H9 (cell line): ENCODE measurements around the gene PPP1CC. TPM values are rescaled to one million over a fixed set of nuclear protein-coding genes. Genes with fewer than 3 reads are reported as not detected.

Experiments used
- DNase-seq: peaks from one replicate; pipeline ENCODE4 v3.0.0-alpha.2; 2017
- H2AFZ ChIP-seq: one replicate; pipeline ENCODE4 v1.6.1; 2013; ENCODE audit warnings: mild to moderate bottlenecking, low read length, control low read depth, moderate library complexity
- H2AK5ac ChIP-seq: 2 replicates; pipeline ENCODE4 v1.6.1; 2013; ENCODE audit warnings: low read length, control low read depth, mixed read lengths; ENCODE audit not compliant: insufficient read length
- H2BK120ac ChIP-seq: one replicate; pipeline ENCODE4 v1.6.1; 2013; ENCODE audit warnings: low read depth, mild to moderate bottlenecking, low read length, control low read depth, inconsistent platforms; ENCODE audit not compliant: poor library complexity, severe bottlenecking
- H2BK12ac ChIP-seq: 2 replicates; pipeline ENCODE4 v1.6.1; 2013; ENCODE audit warnings: low read length, control low read depth, mixed read lengths, low read depth; ENCODE audit not compliant: insufficient read length
- H2BK15ac ChIP-seq: 2 replicates; pipeline ENCODE4 v1.6.1; 2013; ENCODE audit warnings: low read depth, low read length, control low read depth
- H2BK20ac ChIP-seq: one replicate; pipeline ENCODE4 v1.6.1; 2013; ENCODE audit warnings: low read depth, mild to moderate bottlenecking, low read length, control low read depth, inconsistent platforms; ENCODE audit not compliant: poor library complexity, severe bottlenecking
- H2BK5ac ChIP-seq: 2 replicates; pipeline ENCODE4 v1.6.1; 2013; ENCODE audit warnings: low read length, control low read depth, mixed read lengths; ENCODE audit not compliant: insufficient read length
- H3K14ac ChIP-seq: 2 replicates; pipeline ENCODE4 v1.6.1; 2013; ENCODE audit warnings: low read length, control low read depth; ENCODE audit not compliant: insufficient read depth
- H3K18ac ChIP-seq: 2 replicates; pipeline ENCODE4 v1.6.1; 2013; ENCODE audit warnings: low read depth, mild to moderate bottlenecking, mixed read lengths, low read length, control low read depth; ENCODE audit not compliant: insufficient read length
- H3K23ac ChIP-seq: 2 replicates; pipeline ENCODE4 v1.6.1; 2013; ENCODE audit warnings: low read length, control low read depth, mixed read lengths, low read depth; ENCODE audit not compliant: insufficient read length
- H3K23me2 ChIP-seq: 2 replicates; pipeline ENCODE4 v1.6.1; 2013; ENCODE audit warnings: low read depth, mild to moderate bottlenecking, mixed read lengths, low read length, control low read depth; ENCODE audit not compliant: insufficient read length, poor library complexity, severe bottlenecking
- H3K27ac ChIP-seq: 2 replicates; pipeline ENCODE4 v1.5.1; 2013; ENCODE audit warnings: low read length, control low read depth, mixed read lengths, low read depth; ENCODE audit not compliant: insufficient read length
- H3K27me3 ChIP-seq: 2 replicates; pipeline ENCODE4 v1.6.1; 2013; ENCODE audit warnings: low read length, control low read depth, inconsistent platforms; ENCODE audit not compliant: insufficient read depth
- H3K4ac ChIP-seq: 2 replicates; pipeline ENCODE4 v1.6.1; 2013; ENCODE audit warnings: low read depth, mild to moderate bottlenecking, control low read depth, inconsistent platforms, low read length, moderate library complexity
- H3K4me1 ChIP-seq: 2 replicates; pipeline ENCODE4 v1.6.1; 2013; ENCODE audit warnings: low read length, control low read depth, inconsistent platforms; ENCODE audit not compliant: insufficient read depth
- H3K4me2 ChIP-seq: 2 replicates; pipeline ENCODE4 v1.6.1; 2013; ENCODE audit warnings: low read length, control low read depth, mixed read lengths; ENCODE audit not compliant: insufficient read length, insufficient read depth
- H3K56ac ChIP-seq: 2 replicates; pipeline ENCODE4 v1.6.1; 2013; ENCODE audit warnings: low read depth, mild to moderate bottlenecking, mixed read lengths, low read length, control low read depth; ENCODE audit not compliant: insufficient read length
- H3K79me1 ChIP-seq: 2 replicates; pipeline ENCODE4 v1.6.1; 2013; ENCODE audit warnings: low read depth, mild to moderate bottlenecking, moderate library complexity, low read length, control low read depth, inconsistent platforms; ENCODE audit not compliant: insufficient read depth, poor library complexity, severe bottlenecking
- H3K79me2 ChIP-seq: 2 replicates; pipeline ENCODE4 v1.6.1; 2013; ENCODE audit warnings: low read length, control low read depth, inconsistent platforms; ENCODE audit not compliant: insufficient read depth
- H3K9ac ChIP-seq: 2 replicates; pipeline ENCODE4 v1.6.1; 2013; ENCODE audit warnings: low read length, control low read depth, mixed read lengths; ENCODE audit not compliant: insufficient read length; ENCODE audit errors: extremely low read depth
- H3K9me3 ChIP-seq: one replicate; pipeline ENCODE4 v1.6.1; 2013; ENCODE audit warnings: low read depth, low read length, inconsistent platforms; ENCODE audit not compliant: control insufficient read depth
- H3T11ph ChIP-seq: one replicate; pipeline ENCODE4 v1.6.1; 2013; ENCODE audit warnings: mild to moderate bottlenecking, low read length, control low read depth, inconsistent platforms
- H4K20me1 ChIP-seq: one replicate; pipeline ENCODE4 v1.6.1; 2013; ENCODE audit not compliant: control insufficient read depth, insufficient read length, insufficient read depth
- H4K5ac ChIP-seq: 2 replicates; pipeline ENCODE4 v1.6.1; 2013; ENCODE audit warnings: low read depth, mild to moderate bottlenecking, mixed read lengths, low read length, control low read depth; ENCODE audit not compliant: insufficient read length
- H4K8ac ChIP-seq: replicated peaks from 2 replicates; pipeline ENCODE4 v1.6.1; 2013; ENCODE audit warnings: low read length, control low read depth, mixed read lengths, low read depth; ENCODE audit not compliant: insufficient read length
- H4K91ac ChIP-seq: 2 replicates; pipeline ENCODE4 v1.6.1; 2013; ENCODE audit warnings: low read depth, mild to moderate bottlenecking, moderate library complexity, mixed read lengths, low read length, control low read depth; ENCODE audit not compliant: insufficient read length
- H3K27ac Mint-ChIP-seq, 3 experiments: 2 replicates in 2 of 3; 3 replicates in 1 of 3; pipeline ENCODE4 v1.8.0; 2020 to 2021; ENCODE audit warnings: mixed read lengths in 3 of 3, mild to moderate bottlenecking in 1 of 3, moderate library complexity in 1 of 3
- H3K27me3 Mint-ChIP-seq: 2 replicates; pipeline ENCODE4 v1.8.0; 2021; ENCODE audit warnings: low read depth, mild to moderate bottlenecking, moderate library complexity, mixed read lengths
- H3K36me3 Mint-ChIP-seq, 3 experiments: 2 replicates in 2 of 3; 3 replicates in 1 of 3; pipeline ENCODE4 v1.8.0; 2020 to 2021; ENCODE audit warnings: low read depth in 3 of 3, mixed read lengths in 3 of 3; ENCODE audit not compliant: insufficient read depth in 1 of 3
- H3K4me1 Mint-ChIP-seq, 2 experiments: 2 replicates each; pipeline ENCODE4 v1.8.0; 2020; ENCODE audit warnings: mixed read lengths in 2 of 2
- H3K4me3 Mint-ChIP-seq, 2 experiments: 2 replicates in 1 of 2; 3 replicates in 1 of 2; pipeline ENCODE4 v1.8.0; 2020 to 2021; ENCODE audit warnings: mild to moderate bottlenecking in 2 of 2, mixed read lengths in 2 of 2, moderate library complexity in 1 of 2
- H3K9me3 Mint-ChIP-seq, 2 experiments: 2 replicates in 1 of 2; 3 replicates in 1 of 2; pipeline ENCODE4 v1.8.0; 2020; ENCODE audit warnings: mild to moderate bottlenecking in 2 of 2, mixed read lengths in 2 of 2, moderate library complexity in 1 of 2
- WGBS: extraction: QIAGEN DNeasy Blood & Tissue Kit; methylation state at CpG from one replicate; pipeline ENCODE4 v1.1.7; 2013; ENCODE audit warnings: missing lambda C conversion rate, low lambda C conversion rate, mixed read lengths; ENCODE audit not compliant: insufficient read length; ENCODE audit errors: extremely low coverage; 5-methylcytosine and 5-hydroxymethylcytosine counted together
- total RNA-seq: library from RNA; stranded (reverse); gene quantifications from 2 replicates; pipeline ENCODE4 v1.2.1, GENCODE V29; 2021
- TF ChIP-seq, protein P1 (sequence below): fragments of 200-600 bp; sonication (generic); conservative IDR thresholded peaks from 3 replicates; pipeline ENCODE4 v1.8.0; 2021; ENCODE audit warnings: antibody characterized with exemption, mild to moderate bottlenecking

Gene PPP1CC
- total RNA-seq, 1 experiment from 2014 or later, result 286 TPM

DNA sequence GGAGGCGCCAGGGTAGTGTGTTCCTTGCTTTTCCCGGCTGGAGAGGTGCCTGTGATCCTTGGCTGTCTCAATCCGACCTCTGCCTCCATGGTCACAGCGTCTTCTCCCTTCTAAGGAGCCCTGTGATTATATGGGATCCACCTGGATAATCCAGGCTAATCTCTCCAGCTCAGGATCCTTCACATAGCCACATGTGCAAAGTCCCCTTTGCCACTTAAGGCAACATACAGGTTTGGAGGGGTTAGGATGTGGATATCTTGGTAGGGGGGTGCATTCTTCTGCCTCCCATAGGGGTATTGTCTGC lies 52.6 kb downstream of the PPP1CC start:
- H2BK12ac ChIP-seq, result no peak overlapping the region
- no peak overlapping the region for H3T11ph ChIP-seq
- H3K23ac ChIP-seq, result no peak overlapping the region
- Mint-ChIP-seq H3K27me3 (peaks cover 31% of the 10 kb centered on the region), H3K27ac (no peak overlapping the region; a peak in 2 of 7 replicates), H3K4me1 (peaks cover 10 to 26% of the 10 kb centered on the region in 2 experiments), H3K9me3 (peaks cover 0 to 4% of the 10 kb centered on the region in 2 experiments; a peak in 2 of 5 replicates), H3K4me3 (peak overlapping the region; percentile 79 to 88; a peak in 3 of 5 replicates), H3K36me3 (peaks cover 0 to 6% (median 0%) of the 10 kb centered on the region in 3 experiments; a peak in 5 of 7 replicates)
- no peak overlapping the region for H3K4ac ChIP-seq
- H2BK20ac ChIP-seq, result no peak overlapping the region
- H2BK5ac ChIP-seq, result no peak overlapping the region
- H3K79me2 ChIP-seq, result no peaks in the 10 kb centered on the region
- H4K20me1 ChIP-seq, result no peaks in the 10 kb centered on the region
- peaks cover 4% of the 10 kb centered on the region; the same call in 1 of the 2 replicates for H3K27me3 ChIP-seq
- peaks cover 9% of the 10 kb centered on the region for H3K23me2 ChIP-seq
- H4K5ac ChIP-seq, result no peak overlapping the region
- H3K4me2 ChIP-seq, result peak overlapping the region; percentile 22
- H3K79me1 ChIP-seq, result no peaks in the 10 kb centered on the region
- H3K4me1 ChIP-seq, result no peaks in the 10 kb centered on the region
- H2BK15ac ChIP-seq, result no peak overlapping the region
- H3K9ac ChIP-seq, result no peak overlapping the region
- H3K18ac ChIP-seq, result no peak overlapping the region
- H2AK5ac ChIP-seq, result no peak overlapping the region
- H2AFZ ChIP-seq, result no peak overlapping the region
- H4K8ac ChIP-seq, result no peak overlapping the region
- no peak overlapping the region for H3K56ac ChIP-seq
- 0 out of 2 replicates have a peak overlapping the region, but pooled peaks have one; percentile 9 for H3K14ac ChIP-seq
- no peak overlapping the region for H2BK120ac ChIP-seq
- no peak for DNase-seq
- no peak overlapping the region for H4K91ac ChIP-seq
- H3K9me3 ChIP-seq, result no peaks in the 10 kb centered on the region
- TF ChIP-seq, protein P1, sequence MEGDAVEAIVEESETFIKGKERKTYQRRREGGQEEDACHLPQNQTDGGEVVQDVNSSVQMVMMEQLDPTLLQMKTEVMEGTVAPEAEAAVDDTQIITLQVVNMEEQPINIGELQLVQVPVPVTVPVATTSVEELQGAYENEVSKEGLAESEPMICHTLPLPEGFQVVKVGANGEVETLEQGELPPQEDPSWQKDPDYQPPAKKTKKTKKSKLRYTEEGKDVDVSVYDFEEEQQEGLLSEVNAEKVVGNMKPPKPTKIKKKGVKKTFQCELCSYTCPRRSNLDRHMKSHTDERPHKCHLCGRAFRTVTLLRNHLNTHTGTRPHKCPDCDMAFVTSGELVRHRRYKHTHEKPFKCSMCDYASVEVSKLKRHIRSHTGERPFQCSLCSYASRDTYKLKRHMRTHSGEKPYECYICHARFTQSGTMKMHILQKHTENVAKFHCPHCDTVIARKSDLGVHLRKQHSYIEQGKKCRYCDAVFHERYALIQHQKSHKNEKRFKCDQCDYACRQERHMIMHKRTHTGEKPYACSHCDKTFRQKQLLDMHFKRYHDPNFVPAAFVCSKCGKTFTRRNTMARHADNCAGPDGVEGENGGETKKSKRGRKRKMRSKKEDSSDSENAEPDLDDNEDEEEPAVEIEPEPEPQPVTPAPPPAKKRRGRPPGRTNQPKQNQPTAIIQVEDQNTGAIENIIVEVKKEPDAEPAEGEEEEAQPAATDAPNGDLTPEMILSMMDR, result no peak
- WGBS, result no CpG with 5 or more reads among the region's 4 CpGs
- H3K27ac ChIP-seq, result no peak overlapping the region
